GM18873 (cell line): ENCODE results near the gene DENND4C.
"Not testable (repeated sequence)": the region's sequence is repeated elsewhere in the genome, so short reads cannot be mapped to it uniquely, and the experiment has no call there.

Experiments
- ATAC-seq: cut with Tn5 transposase; IDR thresholded peaks from one replicate; pipeline ENCODE4 v1.9.1; 2021; ENCODE audit warnings: mild to moderate bottlenecking, moderate library complexity, moderate number of reproducible peaks; ENCODE audit not compliant: unreplicated experiment, low FRiP score

The DENND4C gene

DNA sequence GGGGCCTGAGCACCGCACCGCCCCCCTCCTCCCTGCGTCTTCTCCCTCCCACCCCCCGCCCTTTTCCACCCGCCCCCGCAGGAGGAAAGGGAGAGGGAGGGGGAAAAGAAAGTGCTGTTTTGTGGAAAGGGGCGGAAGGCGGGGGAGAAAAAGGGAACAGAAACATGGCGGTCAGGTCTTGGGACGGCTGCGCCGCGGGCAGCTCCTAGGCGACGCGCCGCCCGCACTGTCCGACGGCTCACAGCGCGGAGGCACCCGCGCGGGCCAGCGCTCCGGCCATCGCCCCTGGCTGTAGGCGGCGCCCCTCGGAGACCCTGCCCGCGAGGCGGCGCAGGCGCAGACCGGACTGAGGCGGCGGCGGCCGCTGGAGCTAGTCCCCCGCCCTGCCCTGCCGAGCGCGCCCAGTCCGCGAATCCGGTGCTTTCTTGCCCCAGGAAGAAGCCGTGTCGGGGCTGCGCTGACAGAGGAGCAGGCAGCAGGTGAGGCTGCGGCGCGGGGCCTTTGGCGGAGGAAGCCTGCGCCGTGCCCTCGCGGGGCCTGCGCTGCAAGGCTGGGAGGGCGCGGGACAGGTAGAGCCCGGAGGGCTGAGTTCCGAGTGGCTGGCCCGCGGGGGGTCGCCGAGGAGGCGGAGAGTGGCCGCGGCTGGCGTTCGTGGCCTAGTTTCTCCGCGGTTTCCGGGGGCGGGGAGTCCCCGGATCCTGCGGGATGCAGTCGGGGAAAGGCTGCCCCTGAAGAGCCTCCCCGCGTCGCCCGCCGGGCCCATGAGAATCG is at the start of gene DENND4C:
DENND4C (plus strand) TSS at position 339 of the 771 bp plus-strand sequence. CDS start 45,482 bp downstream, outside the sequence.
- ATAC-seq = peak; percentile 52

GRCh38 chr9:19180991-19181390 is 49.5 kb upstream of the DENND4C start:
- no peak for ATAC-seq

- ATAC-seq = no peak
Observed at GRCh38 chr9:19181561-19181960, 48.9 kb upstream of the DENND4C start.

- peak; percentile 99 for ATAC-seq
Observed at GRCh38 chr9:19184144-19184917, 46.2 kb upstream of the DENND4C start.

DNA sequence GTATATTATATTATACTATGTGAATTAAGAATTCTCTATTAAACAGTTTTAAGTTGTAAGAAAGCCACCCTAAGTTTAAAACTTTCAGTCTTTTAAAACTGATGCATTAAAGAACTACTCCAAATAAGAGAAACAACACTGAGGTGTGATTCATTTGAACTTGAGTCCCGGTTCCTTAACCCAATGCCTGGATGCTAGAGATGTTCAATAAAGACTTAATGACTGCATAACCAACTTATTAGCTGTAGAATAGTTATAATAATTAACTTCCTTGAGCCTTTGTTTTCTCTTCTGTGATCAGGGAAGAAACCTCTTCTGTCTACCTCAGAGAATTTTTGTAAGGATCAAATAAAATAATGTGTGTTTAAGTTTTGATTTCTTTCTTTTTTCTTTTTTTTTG is 45.3 kb upstream of the DENND4C start:
- ATAC-seq = no peak

DNA sequence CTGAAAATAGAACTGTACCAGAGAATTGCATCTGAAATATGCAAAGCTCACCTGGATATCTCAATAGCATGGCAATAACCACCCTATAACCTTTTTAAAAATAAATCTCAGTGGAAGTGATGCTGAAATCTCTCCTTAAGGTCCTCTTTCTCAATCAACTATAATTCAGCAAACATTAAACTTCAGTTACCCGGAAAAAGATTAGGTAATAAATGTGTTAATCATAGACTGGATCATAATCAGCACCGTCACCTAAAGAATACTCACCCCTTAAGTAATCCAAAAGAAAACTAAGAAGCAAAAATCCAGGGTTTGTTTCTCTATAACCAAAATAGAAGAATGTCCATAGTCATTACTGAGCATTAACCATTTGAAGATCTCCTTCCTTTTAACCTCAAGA is 44.3 kb upstream of the DENND4C start:
- ATAC-seq = no peak

GRCh38 chr9:19188771-19189170 is 41.7 kb upstream of the DENND4C start:
- ATAC-seq = no peak

- ATAC-seq = no peak
Observed at GRCh38 chr9:19192202-19193028, 38.1 kb upstream of the DENND4C start.

- ATAC-seq = no peak
Observed at GRCh38 chr9:19193029-19193324, 37.5 kb upstream of the DENND4C start.

DNA sequence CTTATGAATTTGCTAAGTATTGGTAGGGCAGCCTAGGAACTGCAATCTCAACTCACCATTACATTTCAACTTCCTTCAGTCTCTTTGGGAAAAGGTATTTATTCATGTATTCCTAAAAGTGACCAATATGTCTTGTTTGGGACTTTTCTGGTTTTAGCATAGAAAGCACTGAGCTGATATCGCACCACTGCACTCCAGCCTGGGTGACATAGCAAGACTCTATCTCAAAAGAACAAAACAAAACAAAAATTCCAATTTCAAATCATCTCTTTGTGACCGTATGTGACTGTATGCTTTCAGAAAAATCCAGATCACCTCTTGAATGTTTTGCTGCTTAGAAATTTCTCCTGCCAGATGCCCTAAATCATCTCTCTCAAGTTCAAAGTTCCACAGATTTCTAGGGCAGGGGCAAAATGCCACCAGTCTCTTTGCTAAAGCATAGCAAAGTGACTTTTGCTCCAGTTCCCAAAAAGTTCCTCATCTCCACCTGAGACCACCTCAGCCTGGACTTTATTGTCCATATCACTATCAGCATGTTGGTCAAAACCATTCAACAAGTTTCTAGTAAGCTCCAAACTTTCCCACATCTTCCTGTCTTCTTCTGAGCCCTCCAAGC is 37.0 kb upstream of the DENND4C start:
- not testable (repeated sequence) for ATAC-seq

- no peak for ATAC-seq
Observed at GRCh38 chr9:19198406-19198805, 32.1 kb upstream of the DENND4C start.

GRCh38 chr9:19199012-19199411 is 31.5 kb upstream of the DENND4C start:
- ATAC-seq = no peak

GRCh38 chr9:19200229-19200628 is 30.3 kb upstream of the DENND4C start:
- no peak for ATAC-seq

- no peak for ATAC-seq
Observed at GRCh38 chr9:19201899-19202891, 28.3 kb upstream of the DENND4C start.

DNA sequence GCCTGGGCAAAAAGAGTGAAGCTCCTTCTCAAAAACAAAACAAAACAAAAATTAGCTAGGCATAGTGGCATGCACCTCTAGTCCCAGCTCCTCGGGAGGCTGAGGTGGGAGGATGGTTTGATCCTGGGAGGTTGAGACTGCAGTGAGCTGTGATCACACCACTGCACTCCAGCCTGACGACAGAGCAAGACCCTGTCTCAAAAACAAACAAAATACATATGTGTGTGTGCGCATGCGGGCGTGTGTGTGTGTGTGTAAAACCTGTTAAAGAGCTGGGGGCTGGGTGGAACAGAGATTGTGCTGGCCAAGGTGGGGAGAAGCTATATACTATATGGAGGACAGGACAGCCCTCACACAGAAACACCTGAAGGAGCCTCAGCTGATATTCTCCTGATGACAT is 27.4 kb upstream of the DENND4C start:
- no peak for ATAC-seq

DNA sequence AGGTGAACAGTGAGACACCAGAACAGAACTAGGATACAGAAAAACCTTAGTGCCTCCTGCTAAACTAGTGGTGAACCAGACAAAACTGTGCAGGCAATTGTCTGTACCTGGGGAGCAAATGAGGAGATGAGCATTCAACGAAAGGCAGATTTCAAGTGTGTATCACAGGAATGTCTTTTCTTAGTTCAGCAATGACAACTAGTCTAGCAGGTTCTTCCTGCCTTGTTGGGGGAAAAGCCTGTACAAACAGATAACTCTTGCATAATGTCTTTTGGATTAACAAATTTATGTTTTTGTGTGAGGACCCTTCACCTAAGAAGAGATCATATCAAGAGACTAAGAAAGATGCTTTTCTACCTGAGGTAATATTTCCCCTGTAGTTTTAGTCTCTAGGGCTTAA is 21.8 kb upstream of the DENND4C start:
- no peak for ATAC-seq

DNA sequence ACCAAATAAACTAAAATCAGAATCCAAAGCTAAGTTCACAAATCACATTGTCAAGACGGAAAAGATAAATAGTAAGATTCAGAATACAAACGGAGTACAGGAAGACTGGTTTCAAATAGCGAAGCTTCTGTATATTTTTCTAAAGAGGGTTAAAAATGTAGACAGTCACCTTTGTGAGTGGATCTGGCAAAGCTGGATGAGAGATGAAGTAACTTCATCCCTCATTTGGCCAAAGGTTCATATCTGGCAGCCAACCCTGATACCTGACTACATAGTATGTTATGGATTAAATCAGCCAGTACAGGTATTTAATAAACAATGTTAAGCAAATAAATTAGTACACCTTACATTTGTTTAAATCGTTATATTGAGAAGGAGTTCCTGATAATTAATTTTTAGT is 21.3 kb upstream of the DENND4C start:
- ATAC-seq = no peak

DNA sequence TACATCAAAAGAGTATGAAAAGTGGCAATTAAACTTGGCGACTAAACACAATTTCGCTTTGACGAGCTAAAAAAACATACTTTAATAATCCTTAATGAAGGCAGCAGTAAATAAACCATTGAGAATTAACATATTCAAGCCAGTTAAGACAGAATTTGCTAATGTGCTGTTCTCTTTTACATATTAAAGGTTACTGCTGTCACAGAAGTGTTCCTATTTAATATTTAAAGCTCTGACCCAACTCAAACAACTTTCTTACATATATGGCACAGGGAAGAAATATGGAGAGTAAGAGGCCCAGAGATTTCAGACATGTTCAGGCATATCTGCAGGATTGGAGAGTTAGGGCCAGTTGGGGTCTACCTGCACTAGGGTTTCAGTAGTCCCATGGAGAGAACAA is 16.7 kb upstream of the DENND4C start:
- no peak for ATAC-seq

DNA sequence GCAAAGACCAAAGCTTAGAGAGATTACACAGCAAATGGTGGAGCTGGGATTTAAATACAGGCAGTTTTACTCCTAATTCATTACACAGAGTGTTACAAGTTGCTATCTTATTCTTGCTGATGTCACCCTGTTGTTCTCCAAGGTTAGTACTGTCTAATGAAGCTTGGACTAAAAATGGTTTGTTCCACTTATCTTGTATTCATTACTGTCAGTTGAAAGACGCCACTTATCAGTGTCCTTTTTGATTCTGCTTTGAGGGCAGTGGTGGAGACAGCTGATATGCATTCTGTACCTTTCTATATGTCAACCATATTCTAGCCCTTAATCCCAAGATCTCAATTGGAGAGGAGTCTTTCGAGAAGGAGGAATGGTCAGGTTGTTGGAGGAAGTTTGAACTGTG is 14.0 kb upstream of the DENND4C start:
- no peak for ATAC-seq

GRCh38 chr9:19221326-19221725 is 9.2 kb upstream of the DENND4C start:
- no peak for ATAC-seq
